Endothelial cell (in vitro differentiated cells): ENCODE measurements around the gene CACNA2D3. TPM values are rescaled to one million over a fixed set of nuclear protein-coding genes. Genes with fewer than 3 reads are reported as not detected.

Experiments used
- DNase-seq: peaks from one replicate; pipeline ENCODE4 v3.0.0; 2021; ENCODE audit warnings: low spot score
- H3K27ac Mint-ChIP-seq: one replicate; pipeline ENCODE4 v1.8.0; 2021; ENCODE audit warnings: mixed read lengths, inconsistent platforms; ENCODE audit not compliant: unreplicated experiment
- H3K27me3 Mint-ChIP-seq: one replicate; pipeline ENCODE4 v1.8.0; 2021; ENCODE audit warnings: mild to moderate bottlenecking, moderate library complexity, mixed read lengths, inconsistent platforms; ENCODE audit not compliant: unreplicated experiment
- H3K36me3 Mint-ChIP-seq: one replicate; pipeline ENCODE4 v1.8.0; 2021; ENCODE audit warnings: mild to moderate bottlenecking, low read depth, mixed read lengths, inconsistent platforms; ENCODE audit not compliant: unreplicated experiment
- H3K4me1 Mint-ChIP-seq: one replicate; pipeline ENCODE4 v1.8.0; 2021; ENCODE audit warnings: mild to moderate bottlenecking, mixed read lengths, inconsistent platforms; ENCODE audit not compliant: unreplicated experiment
- H3K4me3 Mint-ChIP-seq: one replicate; pipeline ENCODE4 v1.8.0; 2021; ENCODE audit warnings: mild to moderate bottlenecking, mixed read lengths, inconsistent platforms; ENCODE audit not compliant: unreplicated experiment
- H3K9me3 Mint-ChIP-seq: one replicate; pipeline ENCODE4 v1.8.0; 2021; ENCODE audit warnings: mixed read lengths, inconsistent platforms; ENCODE audit not compliant: unreplicated experiment
- CTCF ChIP-seq: fragments of 200-600 bp; sonication (generic); IDR thresholded peaks from one replicate; pipeline ENCODE4 v1.5.0; 2021; ENCODE audit warnings: antibody characterized with exemption; ENCODE audit not compliant: unreplicated experiment
- total RNA-seq: library from RNA; stranded (reverse); fragmentation: NEBNext Ultra II Directional; extraction: Animal tissue kit (Norgen Biotek cat#: 25700); gene quantifications from one replicate; pipeline ENCODE4 v1.2.1, GENCODE V29; 2021; ENCODE audit not compliant: unreplicated experiment

The CACNA2D3 gene
- total RNA-seq, 1 donor from 2014 or later: 0.46 TPM

DNA sequence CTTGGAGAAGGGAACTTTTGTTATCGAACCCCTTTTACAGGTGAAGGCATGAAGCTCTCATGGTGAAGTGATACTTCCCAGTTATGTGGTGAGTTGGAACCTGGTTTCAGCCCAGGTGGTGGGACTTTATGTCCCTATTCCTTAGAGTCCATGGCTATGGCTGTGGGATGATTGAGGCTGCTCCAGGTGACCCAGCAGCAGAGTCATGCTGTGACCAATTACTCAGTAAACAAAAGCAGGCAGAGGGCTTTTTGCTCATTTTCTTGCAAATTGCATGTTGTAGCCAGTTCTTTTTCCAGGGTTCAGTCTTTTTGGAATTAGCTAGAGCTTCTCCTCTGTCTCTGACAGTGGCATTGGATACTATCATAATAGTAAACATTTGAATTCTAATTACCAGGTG is 70.7 kb downstream of the CACNA2D3 start:
- Mint-ChIP-seq H3K36me3 (no peaks in the 10 kb centered on the region), H3K27me3 (peaks cover 2% of the 10 kb centered on the region), H3K9me3 (no peaks in the 10 kb centered on the region), H3K4me1 (no peaks in the 10 kb centered on the region), H3K4me3 (no peak overlapping the region), H3K27ac (no peak overlapping the region)
- no peak for DNase-seq
- TF ChIP-seq CTCF: no peak

DNA sequence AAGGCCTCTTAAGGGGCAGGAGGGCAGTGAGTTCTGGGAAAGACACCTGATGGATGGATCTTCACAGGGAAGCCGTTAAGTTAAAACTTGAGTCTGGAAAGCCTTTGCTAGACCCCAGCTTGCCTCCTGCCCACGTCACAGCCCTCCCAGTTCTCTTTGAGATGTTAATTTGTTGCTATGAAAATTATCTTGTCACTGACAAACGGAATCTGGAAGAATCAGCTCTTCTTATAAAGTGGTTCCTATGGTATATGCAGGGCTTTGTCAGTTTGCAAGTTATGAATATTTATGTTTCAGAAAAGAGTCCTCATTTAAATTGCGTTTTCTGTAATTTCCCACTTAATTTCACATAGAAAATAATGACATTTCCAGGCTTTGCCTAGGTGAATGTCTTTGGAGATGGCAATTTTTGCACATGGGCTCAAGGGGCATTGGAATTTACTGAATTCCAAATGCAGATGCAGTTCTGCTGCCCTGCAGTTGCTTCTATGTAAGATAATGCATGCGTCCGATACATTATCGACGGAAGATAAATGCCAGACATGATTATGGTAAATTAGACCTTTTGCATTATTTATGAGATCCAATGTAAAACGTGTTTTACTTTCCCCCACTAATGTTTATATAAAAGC is 74.1 kb downstream of the CACNA2D3 start:
- Mint-ChIP-seq H3K27ac (no peak overlapping the region), H3K4me1 (no peaks in the 10 kb centered on the region), H3K27me3 (no peaks in the 10 kb centered on the region), H3K9me3 (no peaks in the 10 kb centered on the region), H3K36me3 (no peaks in the 10 kb centered on the region), H3K4me3 (no peak overlapping the region)
- no peak for DNase-seq
- TF ChIP-seq CTCF: no peak

DNA sequence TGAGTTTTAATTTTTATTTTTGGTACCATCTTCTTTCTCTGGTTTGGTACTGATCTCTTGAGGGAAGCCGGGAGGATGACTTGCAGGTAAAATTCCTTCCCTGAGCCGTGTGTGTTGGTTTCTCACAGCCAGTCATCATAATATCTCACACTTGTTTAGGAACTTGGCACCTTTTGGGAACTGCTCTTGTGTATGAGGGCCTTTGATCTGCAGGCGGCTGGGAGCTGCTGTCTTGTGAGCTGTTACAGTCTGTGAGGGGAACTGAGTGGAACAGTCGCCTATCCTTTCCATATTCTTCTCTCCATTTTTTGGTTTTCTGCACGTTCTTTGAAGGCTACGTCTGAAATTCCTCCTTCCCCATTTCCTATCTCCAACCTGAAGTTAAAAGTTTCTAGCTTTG is 75.2 kb downstream of the CACNA2D3 start:
- no peak overlapping the region for H3K4me3 Mint-ChIP-seq
- H3K4me1 Mint-ChIP-seq: no peaks in the 10 kb centered on the region
- no peaks in the 10 kb centered on the region for H3K9me3 Mint-ChIP-seq
- no peak for DNase-seq
- no peak for TF ChIP-seq CTCF
- no peak overlapping the region for H3K27ac Mint-ChIP-seq
- H3K36me3 Mint-ChIP-seq: no peaks in the 10 kb centered on the region
- no peaks in the 10 kb centered on the region for H3K27me3 Mint-ChIP-seq

GRCh38 chr3:54198556-54198955 is 76.2 kb downstream of the CACNA2D3 start:
- TF ChIP-seq CTCF: no peak
- DNase-seq: no peak
- Mint-ChIP-seq H3K9me3 (no peaks in the 10 kb centered on the region), H3K27ac (no peak overlapping the region), H3K36me3 (no peaks in the 10 kb centered on the region), H3K4me1 (no peaks in the 10 kb centered on the region), H3K4me3 (no peak overlapping the region), H3K27me3 (no peaks in the 10 kb centered on the region)

DNA sequence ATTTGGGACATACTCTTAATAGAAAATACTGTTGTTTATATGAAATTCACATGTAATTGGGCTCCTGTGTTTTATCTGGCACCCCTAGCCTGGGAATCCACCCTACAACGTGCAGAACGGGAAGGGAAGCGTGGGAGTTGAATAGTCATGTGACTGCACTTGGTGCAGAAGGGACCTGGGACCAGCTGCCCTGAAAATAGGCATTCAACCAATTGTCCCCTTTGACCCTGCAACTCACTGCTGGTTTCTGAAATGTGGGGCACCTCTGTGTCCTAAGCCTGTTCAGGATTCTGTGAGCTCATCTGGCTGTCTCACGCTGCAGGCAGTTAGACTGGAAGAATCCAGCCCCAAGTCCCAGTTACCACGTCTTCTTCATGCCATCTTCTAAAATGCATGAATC is 79.7 kb downstream of the CACNA2D3 start:
- peaks cover 10% of the 10 kb centered on the region for H3K4me1 Mint-ChIP-seq
- no peak for TF ChIP-seq CTCF
- H3K36me3 Mint-ChIP-seq: no peaks in the 10 kb centered on the region
- no peak overlapping the region for H3K4me3 Mint-ChIP-seq
- no peak overlapping the region for H3K27ac Mint-ChIP-seq
- no peaks in the 10 kb centered on the region for H3K27me3 Mint-ChIP-seq
- H3K9me3 Mint-ChIP-seq: no peaks in the 10 kb centered on the region
- DNase-seq: no peak
